KG1 (cell line): ENCODE data around the gene SMIM36.
"Not testable (repeated sequence)": the region's sequence is repeated elsewhere in the genome, so short reads cannot be mapped to it uniquely, and the experiment has no call there.

Experiments
- DNase-seq: peaks from one replicate; lab custom pipeline; 2025; lab: John Stamatoyannopoulos, UW

The SMIM36 gene

DNA sequence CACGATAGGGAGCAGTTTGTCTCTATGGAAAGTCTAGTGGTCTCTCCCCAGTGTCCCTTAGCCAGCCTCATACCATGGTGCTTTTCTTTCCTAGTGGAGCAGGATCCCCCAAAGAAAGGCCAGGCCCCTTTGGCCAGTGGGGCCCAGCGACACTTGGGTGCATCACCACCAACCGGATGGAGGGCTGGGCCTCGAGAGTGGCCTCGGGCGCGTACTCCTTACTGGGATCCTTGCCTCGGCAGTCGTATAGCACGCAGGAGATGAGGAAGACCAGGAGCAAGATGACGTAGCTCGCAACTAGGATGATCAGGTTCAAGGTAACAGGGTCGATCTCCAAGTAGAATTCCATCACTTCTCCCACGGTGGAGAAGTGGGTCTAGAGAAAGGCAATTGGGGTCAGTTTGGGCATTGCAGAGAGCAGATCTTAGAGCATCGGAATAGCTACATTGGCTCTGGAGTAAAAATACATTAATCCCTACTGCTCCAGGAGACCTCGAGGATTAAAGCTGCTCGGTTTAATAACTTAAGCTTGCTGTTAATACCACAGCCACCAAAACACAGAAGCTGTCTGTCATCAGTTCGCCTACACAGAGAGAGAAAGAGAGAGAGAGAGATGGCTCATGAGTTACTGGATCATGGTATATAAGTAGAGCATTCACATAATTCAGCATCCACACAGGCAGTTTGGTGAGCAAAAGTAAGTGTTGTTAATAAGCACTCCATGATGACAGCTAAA, at the start of gene SMIM36:
Gene SMIM36, minus strand, starts transcription at position 467 of the 736 bp plus-strand sequence.
- no peak for DNase-seq

- DNase-seq = no peak
Measured at GRCh38 chr17:55555772-55556171, 44.5 kb upstream of the SMIM36 start.

DNA sequence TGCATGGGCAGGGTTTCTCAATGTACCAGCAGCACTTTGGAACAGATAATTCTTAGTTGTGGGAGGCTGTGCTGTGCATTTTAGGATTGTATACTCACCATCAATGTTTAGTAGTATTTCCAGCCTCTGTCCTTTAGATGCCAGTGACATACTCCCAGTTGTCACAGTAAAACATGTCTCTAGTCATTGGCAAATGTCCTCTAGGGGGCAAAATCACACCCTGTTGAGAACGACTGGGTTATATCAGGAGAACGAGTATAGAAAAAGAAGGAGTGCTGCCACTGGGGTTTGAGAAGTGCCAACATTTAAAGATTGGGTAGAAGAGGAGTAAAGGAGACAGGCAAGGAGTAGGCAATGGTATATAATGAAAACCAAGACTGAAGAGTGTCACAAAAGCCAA, 37.9 kb upstream of the SMIM36 start:
- DNase-seq = no peak

DNA sequence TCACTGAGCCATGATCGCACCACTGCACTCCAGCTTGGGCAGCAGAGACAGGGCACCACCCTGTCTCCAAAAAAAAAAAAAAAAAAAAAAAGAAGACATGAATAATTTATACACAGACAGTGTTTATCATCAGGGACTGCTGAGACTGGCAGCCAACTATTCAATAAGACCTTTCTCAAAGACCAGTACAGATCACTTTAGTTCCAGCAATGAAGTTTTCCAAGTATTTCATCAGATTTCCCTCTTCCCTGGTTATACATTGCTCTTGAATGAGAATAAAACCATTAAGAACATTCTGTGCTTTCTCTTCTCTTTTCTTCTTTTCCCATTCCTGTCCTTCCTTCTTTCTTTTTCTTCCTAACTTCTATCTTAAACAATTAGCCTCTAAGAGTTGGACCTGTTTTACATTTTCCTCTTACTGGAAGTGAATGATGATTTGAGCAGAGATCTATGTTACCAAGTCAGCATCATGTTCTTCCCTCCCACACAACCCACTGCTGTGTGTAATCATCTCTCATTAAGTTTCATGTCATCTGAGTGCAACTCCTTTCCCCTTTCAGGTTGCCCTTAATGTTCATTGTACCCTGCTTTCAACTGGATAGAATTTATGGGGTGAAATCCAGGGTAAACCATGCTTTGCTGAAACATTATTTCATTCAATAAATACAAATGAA, 35.9 kb upstream of the SMIM36 start:
- DNase-seq = no peak

- no peak for DNase-seq
Measured at GRCh38 chr17:55546481-55546880, 35.2 kb upstream of the SMIM36 start.

DNA sequence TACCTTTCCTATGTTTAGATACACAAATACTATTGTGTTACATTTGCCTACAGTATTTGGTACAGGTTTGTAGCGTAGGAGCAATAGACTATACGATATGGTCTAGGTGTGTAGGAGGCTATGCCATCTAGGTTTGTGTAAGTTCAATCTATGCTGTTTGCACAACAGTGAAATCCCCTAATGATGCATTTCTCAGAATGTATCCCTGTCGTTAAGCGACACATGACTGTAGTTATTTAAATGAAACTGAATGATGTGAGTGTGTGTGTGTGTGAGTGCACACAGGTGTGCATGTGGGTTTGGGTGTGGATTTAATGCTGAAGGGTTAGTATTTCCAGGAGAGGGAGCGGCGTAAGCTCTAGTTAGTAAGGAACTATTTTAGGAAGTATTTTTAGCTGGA, 34.6 kb upstream of the SMIM36 start:
- no peak for DNase-seq

DNA sequence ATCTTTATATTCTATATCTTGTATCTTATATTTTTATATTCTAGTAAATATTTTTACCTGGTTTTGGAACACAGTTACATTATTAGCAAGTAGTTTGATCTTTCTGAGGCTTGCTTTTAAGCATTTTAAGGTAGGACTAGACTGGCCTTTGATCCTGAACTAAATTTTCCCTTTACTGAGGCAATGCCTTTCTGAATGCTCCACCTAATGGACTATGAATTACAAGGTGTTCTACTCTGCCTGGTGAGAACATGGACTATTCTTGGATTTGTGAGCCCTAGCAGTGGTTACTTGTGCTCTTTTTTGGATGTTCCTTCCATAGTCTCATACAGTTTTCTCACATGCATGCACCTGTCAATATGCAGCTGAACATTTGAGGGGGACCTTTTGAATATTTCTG, 32.5 kb upstream of the SMIM36 start:
- no peak for DNase-seq

- DNase-seq = no peak
Measured at GRCh38 chr17:55540414-55541091, 29.3 kb upstream of the SMIM36 start.

DNA sequence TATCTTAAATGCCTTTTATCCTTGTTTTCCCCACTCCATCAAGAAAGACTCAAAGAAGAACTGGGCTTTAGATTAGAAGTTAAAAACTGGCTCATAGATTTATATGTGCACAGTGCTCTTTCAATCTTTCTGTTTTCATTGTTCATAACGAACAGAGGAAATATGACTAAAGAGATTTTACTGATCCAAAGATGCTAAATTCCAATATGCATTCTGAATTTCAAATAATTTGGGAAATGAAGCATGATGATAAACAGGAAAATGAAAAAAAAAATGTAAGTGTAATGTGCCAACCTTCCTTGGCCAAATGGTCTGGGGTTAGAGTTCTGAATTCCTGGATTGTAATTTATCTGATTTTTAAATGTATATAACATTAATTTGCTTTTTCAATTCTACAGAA, 25.0 kb upstream of the SMIM36 start:
- no peak for DNase-seq

GRCh38 chr17:55533608-55534007, 22.4 kb upstream of the SMIM36 start:
- no peak for DNase-seq

DNA sequence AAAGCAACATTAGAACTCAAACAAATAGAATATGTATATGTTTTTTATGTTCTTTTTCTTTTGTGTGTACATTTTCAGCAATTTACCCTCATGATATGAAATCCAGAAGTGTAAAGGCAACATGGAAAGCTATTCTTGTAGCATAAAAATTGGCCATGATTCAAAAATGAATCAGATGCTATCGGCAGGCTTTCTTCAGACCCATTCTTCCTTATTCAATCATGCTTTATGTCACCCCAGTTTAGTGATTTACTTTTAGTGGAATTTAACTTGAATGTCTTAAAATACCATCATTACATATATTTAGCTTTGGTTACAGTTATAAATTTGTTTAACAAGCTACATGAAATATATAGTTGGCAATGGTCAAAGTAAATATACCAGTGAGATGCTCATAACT, 21.4 kb upstream of the SMIM36 start:
- DNase-seq = no peak

DNA sequence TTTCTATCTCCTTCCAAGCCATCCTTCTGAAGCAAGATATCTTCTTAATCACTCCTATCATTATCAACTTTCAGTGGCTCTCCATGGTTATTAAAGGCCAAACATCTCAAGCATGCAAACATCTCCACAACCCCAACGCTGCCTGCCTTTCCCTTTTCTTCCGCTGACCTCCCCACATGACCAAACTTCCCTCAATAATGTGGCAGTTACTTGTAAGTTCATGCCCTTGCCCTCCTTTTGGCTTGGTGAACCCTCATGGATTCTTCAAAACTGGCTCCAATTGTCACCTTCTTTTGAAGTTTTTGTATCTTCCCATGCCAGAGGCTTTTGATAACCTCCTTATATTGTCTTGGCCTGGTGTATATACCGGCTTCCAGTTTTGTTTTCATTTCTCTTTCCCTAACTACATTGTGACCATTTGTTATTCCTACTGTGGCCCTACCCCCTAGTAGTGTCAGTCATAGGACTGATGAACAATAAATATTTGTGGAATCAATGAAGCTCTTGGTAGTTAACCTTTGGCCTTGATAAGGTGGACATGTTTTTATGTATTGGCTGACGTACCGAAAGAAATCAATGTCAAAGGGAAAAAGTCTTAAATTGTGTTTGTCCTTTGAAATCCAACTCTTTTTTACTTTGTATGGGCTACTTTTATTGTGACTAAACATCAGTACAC, 19.9 kb upstream of the SMIM36 start:
- DNase-seq = no peak

DNA sequence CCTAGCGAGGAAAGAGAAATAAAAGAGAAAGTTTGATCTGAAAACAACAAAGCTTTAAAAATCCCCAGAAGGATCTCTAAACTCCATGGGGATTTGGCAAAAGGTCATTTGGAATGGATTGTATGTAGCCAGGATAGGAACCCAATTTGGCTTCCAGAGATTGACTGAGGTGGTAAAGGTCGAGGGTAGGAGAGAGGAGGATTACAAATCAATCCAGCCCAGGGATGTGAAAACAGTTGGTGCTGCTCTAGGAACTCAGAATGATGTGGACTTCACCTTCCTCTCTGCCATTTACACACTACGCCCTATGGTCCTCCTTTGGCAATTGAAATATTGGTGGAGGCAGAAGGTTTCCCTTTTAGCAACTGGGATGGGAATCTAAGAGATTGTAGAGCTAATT, 18.8 kb upstream of the SMIM36 start:
- no peak for DNase-seq

GRCh38 chr17:55527540-55528118, 16.4 kb upstream of the SMIM36 start:
- DNase-seq = peak; percentile 20

DNA sequence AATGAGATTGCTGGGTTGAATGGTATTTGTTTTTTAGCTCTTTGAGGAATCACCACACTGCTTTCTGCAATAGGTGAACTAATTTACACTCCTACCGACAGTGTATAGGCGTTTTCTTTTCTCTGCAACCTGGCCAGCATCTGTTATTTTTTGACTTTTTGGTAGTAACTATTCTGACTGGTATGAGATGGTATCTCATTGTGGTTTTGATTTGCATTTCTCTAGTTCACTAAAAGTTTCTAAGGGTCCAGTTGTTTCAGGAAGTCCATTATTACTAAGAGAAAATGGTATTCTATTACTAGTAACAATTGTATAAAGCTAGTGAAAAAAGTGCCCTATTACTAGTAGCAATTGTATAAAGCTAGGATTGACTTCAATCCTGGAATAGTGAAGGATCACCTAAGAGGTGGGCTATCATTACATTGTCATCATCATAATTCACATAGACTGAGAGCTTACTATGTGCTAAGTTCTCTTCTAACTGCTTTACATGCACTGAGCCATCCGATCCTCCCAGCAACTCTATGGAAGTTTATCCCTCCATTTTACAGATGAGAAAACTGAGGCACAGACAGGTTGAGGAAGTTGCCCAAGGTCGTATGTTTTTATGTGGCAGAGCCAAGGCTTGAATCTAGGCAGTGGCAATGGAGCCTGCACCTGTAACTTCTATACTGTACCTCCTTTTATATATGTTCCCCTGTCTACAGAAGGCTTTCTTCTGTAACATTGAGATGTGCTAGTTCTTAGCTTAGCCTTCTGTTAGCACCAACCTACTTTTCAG, 13.4 kb upstream of the SMIM36 start:
- no peak for DNase-seq

DNA sequence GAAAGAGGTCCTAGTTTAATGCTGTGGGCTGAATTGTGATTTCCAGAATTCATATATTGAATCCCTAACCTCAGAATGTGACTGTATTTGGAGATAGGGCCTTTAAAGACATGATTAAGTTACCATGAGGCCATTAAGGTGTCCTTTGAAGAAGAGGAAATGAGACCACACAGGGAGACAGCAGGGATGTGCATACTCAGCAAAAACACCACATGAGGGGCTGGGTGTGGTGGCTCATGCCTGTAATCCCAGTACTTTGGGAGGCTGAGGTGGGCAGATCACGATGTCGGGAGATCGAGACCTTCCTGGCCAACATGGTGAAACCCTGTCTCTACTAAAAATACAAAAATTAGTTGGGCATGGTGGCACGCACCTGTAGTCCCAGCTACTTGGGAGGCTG, 11.8 kb upstream of the SMIM36 start:
- DNase-seq = not testable (repeated sequence)

GRCh38 chr17:55521186-55521585, 9.9 kb upstream of the SMIM36 start:
- no peak for DNase-seq

- no peak for DNase-seq
Measured at GRCh38 chr17:55520402-55520801, 9.2 kb upstream of the SMIM36 start.

GRCh38 chr17:55518510-55518909, 7.3 kb upstream of the SMIM36 start:
- DNase-seq = no peak

DNA sequence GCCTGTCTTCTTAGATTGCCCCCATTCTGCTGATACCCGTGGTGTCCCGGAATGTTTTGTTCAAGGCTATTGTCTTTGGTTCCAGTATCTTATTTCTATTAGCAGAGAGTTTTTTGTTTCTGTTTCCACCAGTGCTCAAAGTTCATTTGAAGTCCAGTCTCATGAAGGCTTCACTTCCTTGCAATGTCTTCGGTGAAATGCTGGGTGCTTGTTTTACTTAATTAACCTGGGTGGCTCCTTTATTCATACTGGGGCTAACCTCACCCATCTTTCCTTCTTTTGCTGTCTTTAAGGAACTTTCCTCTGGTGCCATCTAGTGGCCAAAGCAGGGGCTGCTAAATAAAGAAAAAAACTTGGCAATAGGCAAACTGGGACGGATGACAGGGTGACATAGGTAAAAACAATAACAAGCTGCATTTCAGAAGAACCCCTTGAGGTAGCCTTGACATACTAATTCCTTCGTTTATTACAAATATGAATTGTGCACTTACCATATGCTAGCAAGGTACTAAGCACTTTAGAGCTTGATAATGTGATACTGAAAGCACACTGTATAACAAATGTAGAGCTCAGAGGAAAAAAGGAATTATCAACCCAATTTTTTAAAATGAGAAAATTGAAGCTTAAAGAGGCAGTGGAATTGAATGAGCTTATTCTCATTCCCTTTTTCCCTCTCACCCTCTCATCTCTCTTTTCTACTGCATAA, 2.8 kb upstream of the SMIM36 start:
- peak; percentile 39 for DNase-seq

DNA sequence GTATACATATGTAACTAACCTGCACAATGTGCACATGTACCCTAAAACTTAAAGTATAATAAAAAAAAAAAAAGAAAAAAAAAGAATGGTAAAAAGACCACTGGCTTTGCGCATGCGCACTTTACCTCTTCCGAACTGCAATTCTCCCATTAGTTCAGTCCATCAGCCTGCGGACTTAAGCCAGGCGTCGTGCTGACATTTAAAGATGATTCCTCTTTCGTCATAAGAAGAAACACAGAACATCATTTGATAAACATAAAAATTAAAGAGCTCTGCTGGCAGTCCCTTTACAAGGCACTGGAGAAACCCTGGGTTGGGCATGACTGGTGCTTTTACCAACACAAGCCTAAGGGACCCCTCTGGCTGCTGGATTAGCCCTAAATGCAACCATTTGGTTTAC, 3.6 kb downstream of the SMIM36 start:
- DNase-seq = not testable (repeated sequence)
